HG03571 (cell line): Measurements from ENCODE around the gene USP20.

Source experiments
- ATAC-seq: cut with Tn5 transposase; IDR thresholded peaks from one replicate; pipeline ENCODE4 v1.9.1; 2021; ENCODE audit not compliant: unreplicated experiment

Gene USP20

DNA sequence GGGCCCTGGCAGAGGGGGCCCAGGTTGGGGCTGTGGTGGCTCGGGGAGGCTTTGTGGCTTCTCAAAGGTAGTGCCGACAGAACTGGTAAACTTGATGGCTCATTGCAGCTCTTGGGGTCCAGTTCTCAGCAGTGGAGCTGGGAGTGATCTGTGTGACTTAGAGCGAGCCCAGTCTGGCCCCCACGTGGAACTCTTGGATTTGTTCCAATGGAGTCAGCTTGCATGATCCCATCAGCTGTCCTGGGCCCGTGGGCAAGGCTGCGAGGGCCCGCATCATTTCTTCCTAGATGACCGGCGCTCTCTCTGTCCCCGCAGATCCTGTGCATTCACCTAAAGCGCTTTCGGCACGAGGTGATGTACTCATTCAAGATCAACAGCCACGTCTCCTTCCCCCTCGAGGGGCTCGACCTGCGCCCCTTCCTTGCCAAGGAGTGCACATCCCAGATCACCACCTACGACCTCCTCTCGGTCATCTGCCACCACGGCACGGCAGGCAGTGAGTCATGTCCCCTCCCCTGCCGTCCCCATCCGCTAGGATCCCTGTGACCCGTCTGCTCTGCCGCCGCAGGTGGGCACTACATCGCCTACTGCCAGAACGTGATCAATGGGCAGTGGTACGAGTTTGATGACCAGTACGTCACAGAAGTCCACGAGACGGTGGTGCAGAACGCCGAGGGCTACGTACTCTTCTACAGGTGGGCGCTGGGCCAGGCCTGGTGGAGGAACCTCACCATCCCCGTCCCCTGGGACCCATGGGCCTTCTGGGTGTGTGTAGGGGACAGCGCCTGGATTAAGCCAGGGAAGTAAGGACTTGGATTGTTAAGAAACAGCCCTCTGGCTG is 39.2 kb downstream of the USP20 start:
- no peak for ATAC-seq

DNA sequence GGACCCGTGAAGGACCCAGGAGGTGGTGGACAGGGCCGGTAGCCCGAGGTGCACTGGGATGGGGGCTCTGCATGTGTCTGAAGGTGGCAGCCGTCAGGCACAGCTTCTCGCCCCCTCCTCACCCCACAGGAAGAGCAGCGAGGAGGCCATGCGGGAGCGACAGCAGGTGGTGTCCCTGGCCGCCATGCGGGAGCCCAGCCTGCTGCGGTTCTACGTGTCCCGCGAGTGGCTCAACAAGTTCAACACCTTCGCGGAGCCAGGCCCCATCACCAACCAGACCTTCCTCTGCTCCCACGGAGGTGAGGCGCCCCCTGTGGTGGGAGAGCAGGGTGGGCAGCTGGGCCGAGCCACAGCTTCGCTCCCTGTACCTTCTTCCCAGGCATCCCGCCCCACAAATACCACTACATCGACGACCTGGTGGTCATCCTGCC is 39.9 kb downstream of the USP20 start:
- no peak for ATAC-seq

DNA sequence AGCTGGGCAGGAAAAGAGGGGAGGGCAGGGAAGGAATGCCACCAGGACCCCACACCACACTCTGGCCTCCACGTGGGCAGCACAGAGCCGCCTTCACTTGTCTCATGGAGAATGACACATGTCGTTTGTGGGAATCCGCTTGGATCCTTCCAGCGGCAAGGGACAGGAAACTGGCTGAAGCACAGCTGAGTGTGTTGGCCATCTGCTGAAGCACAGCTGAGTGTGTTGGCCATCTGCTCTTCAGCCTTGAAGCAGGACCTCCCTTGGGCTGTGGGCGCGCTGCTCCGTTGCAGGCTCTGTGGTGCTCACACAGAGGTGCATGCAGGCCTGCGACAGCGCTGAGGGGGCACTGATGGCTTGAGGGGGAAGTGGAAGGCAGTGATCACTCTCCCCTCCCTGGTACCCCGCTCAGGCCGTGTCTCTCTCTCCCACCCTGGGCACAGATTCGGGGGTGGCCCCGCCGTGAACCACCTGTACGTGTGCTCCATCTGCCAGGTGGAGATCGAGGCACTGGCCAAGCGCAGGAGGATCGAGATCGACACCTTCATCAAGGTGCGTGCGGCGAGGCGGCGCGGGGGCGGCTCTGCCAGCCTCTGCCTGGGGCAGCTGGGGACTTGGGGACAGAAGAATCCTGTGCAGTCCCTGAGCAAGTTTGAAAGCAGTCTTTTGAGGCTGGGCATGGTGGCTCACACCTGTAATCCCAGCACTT is 40.6 kb downstream of the USP20 start:
- no peak for ATAC-seq

DNA sequence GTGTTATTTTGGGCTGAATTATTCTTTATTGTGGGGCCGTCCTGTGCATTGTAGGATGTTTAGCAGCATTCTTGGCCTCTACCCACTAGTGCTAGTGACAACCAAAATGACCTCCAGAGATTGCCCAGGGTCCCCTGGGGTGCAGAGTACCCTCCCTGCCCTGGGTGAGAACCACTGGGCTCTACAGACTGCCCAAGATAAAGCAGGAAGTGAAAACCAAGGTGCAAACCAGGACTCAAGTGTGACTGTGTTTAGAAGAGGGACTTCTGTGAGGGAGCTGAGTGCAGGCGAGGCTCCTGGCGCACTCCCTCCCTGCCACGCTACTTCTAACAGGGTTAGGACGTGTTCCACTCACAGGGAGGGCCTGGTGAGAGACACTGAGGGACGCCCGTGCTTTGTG is 41.6 kb downstream of the USP20 start:
- no peak for ATAC-seq

DNA sequence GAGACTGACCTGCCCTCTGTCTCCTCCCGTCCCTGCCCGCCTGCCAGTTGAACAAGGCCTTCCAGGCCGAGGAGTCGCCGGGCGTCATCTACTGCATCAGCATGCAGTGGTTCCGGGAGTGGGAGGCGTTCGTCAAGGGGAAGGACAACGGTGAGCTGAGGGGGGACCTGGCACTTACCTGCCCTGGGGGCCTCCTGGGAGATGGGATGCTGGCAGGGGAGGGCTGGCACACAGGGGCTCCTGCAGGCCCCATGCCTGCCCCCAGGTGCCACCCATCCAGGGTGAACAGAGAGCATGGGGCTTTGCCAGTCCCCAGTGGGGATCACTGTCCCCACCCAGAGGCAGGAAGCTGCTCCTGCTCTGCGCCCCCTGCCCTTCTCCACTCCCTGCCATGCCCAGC is 43.0 kb downstream of the USP20 start:
- ATAC-seq = no peak

DNA sequence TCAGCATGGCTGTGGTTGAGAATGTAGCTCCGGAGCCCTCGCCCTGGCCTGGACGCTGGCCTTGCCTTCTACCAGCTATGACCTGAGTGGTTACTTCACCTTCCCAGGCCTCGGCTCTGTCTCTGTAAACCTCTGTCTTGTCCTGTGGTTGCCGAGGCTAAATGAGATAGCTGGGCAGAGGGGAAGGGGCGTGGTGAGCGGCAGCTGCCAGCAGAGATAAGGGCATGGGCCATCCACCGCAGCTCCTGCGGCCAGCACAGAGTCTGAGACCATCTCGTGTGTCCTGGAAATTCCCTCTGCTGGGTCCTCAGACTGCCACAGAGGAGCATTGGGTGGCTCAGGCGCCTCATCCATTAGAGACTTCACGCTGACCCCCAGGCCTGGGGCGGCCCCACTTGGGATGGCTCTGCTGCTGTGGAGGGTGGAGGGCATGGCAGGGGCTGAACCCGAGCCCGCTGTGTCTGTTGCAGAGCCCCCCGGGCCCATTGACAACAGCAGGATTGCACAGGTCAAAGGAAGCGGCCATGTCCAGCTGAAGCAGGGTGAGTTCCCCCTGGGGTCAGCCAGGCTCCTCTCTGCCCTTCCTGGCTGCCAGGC is 43.9 kb downstream of the USP20 start:
- no peak for ATAC-seq

DNA sequence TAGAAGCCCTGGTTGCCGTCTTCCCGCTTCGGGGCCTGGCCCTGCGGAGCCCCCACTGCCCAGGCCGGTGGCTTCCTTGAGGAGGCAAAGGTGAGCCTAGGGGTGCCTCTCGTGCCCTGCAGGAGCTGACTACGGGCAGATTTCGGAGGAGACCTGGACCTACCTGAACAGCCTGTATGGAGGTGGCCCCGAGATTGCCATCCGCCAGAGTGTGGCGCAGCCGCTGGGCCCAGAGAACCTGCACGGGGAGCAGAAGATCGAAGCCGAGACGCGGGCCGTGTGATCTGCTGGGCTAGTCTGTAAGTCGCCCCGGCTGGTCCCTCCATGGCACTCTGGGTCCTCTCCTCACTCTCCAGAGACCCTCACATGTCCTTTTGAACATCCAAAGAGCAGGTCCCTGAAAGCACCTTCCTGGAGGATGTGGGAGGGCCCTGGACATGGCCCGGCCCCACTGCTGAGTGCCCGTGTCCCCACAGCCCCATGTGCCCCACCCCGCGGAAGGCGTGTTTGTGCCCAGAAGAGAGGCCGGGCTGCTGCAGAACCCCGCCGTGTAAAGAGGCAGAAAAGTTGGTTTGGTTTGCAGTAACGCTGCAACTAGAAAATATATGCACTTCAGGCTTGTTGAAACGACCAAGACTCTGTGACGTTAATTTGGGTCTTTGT is 44.9 kb downstream of the USP20 start:
- no peak for ATAC-seq

- ATAC-seq = no peak
These were observed 45.6 kb downstream of the USP20 start for GRCh38 chr9:129880654-129881546.

DNA sequence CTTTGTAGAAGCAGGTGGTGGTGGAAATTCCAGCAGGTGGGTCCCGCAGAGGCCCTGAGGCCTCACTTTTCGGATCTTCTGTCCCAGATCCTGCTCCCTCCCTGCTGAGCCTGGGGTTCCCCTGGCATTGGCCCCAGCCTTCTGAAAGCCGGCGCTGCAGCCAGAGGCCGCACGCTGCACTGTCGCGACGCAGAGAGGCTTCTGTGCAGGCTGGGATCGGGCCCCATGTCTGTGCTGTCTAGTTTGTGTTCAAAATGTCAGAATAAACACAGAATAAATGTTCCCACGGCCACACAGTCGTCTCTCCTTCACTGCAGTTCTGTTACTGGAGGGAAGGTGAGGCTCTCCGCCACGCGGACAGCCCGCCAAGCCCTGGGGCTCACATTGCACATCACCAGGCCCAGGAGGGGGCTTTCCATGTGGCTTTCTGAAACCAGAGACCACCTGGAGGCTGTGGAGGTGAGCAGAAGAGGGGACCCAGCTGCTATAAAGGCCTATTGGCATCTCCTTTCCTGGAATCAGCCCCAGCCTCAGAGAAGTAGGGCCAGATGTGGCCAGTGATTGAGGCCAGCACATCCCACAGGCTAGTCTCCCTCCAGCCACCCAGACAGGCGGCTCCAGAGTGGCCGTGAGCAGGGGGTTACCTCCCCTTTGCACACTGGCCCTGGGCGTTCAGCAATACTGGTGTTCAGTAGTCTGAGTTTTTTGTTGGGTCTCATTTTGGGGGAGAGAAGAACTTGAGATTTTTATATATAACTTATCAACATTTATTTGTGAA is 46.5 kb downstream of the USP20 start:
- no peak for ATAC-seq

- peak; percentile 44 for ATAC-seq
These were observed 49.2 kb downstream of the USP20 start for GRCh38 chr9:129884220-129885017.

GRCh38 chr9:129885018-129885669 is 49.9 kb downstream of the USP20 start:
- no peak for ATAC-seq

GRCh38 chr9:129885670-129886106 is 50.4 kb downstream of the USP20 start:
- ATAC-seq = peak; percentile 23

DNA sequence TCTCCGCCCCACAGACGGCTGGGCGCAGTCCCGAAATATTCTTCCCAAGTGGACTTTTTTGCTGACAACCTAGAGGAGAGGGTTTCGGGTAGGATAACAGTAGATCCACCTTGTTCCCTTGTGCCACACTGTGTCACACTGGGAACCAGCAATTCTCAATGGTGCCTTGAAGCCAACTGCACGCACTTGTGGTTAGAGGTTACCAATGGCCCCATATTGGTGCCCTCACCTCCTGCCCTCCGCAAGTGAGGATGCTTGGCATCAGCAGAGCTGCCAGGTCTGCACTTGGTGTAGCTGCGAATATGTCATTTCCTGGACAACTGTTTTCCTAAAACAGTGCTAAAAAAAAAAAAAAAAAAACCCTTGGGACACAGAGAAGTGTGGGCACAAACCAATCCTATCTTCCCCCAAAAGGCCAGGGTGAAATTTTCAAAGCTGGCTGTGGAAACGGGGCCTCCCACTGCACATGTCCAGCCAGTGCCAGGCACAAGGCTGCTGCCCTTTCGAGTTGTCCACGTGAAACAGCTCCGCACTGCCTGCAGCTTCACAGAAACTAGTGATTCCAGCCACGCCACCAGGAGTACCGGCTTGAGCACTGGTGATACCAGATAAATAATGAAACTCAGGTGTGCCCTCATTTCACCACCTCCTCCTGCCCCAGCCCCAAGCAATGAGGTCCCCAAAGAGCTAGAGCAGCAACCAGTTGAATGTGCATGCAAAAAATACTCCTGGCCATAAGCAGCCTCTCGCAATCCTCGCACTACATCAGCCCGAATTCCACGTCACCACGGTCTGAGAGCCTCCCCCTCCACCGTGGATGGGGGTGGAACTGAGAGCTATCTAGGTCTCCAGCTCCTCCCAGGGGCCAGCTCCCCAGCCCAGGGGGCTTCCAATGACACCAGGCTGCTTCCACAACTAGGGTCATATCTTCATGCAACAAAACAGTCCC is 51.2 kb downstream of the USP20 start:
- ATAC-seq = no peak

DNA sequence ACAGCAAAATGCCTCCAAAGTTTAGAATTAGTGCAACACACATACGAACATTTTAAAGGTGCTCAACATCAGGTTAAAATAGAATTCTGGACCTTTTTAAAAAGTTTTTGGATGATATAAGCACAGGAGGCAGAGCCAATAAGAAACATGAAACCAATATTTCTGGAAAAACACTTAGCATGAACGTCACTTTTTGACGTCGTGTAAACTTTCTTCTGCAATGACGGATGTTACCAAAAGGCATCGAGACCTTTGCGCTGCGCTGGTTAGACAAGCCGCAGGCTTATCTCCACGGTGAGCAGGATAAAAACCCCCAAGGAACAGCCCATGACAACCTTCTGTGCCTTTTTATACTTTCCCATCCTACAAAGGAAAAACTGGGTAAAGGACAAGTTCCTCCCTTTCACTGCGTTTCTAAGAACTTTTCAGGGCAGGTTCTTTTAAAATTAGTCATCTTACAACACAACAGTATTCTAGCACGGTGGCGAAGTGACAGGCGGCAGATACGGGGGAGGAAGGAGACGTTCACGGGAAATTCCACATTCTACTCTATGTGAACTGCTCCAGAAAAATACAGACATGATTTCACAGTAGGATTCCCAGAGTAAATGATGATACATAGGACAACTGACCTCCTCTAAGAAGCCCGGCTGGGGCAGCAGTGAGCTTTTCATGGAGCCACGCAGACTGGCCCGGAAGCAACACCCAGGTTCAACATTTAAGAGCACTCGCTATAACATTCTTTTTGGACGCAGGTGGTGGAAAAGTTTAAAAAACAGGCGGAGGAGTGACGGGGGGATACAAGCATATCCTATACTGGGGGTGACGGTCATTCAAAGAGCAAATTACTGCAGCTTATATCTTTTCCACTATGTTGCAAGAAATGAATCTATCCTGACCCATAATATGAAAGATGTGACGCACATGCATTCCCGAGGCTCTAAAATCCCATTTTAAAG is 52.4 kb downstream of the USP20 start:
- ATAC-seq = no peak

DNA sequence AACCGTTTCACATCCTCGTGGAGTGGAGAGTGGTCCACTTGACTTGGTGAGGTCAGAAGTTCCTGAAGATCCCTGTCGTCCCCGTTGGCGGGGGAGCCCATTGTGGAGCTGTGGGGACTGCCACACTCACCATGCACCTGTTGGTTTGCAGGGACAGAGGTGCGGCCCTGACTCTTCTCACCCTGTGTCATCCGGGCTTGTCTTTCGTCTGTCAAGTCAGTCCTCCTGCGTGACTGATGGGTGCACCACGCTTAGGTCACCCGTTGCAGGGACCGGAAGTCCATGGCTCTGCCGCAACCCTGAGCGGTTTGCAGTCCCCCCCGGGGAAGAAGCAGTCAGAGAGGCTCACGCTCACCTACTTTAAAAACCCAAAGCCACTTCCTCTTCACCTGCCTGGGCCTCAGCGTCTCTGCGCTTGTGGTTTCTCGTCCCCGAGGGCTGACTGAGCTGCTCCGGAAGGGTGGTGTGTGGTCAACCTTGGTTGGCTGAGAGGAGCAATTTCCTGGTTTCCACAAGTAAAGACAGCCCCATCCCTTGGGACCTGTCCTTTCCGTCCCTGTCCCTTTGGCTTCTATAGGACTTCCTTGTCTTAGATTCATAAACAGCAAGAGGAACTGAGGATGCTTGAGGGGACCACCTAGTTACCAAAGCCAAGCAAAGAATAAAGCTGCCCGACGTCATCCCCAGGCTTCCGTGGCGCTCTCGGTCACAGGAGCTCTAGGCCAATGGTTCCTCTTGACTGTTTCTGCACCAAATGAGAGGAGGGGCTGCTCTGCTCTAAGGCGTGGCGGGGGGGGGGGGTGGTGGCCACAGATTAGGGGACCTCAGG is 53.2 kb downstream of the USP20 start:
- ATAC-seq = peak; percentile 45
